Measurements from ENCODE around the gene ZNF469.

Gene ZNF469

DNA sequence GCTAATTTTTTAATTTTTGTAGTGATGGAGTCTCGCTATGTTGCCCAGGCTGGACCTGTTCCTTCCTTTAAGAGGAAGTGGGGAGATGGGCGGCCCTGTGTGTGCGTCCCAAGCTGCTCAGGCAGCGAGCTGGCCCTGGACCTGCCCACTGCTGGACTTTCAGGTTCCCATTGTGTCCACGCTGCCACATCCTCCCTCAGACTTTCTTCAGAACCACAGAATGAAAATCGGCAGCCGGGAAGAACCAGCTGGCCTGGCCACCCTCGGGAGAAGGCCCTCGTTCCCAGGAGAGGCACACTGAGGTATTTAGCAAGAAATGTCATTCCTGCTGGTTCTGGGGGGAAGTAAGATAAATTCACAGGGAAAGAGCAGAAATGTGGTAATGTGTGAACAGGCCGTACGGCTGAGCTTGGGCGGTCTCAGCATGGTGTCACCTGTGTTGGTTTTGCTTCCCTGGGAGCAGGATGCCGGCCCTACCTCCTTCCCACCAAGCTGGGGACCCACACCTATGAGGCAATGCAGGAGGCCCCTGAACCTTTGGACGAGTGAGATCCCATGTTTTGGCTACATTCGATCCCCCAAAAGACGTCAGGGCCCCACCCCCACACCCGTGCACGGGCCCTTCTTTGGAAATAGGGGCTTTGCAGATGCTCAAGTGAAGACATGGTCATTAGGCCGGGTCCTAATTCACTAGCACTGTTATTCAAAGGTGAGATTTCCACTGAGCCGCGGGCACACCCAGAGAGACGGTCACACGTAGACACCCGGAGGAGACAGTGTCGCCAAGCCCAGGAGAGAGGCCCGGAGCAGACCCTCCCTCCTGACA, 35.9 kb upstream of the ZNF469 start:
- POLR2A ChIA-PET = no interaction called here
- H3K4me3 ChIP-seq (ENCODE audit: low read depth, low read length) = no peak overlapping the region
- DNase-seq (ENCODE audit: low read depth, low spot score) = no peak
- TF ChIP-seq, protein P1, sequence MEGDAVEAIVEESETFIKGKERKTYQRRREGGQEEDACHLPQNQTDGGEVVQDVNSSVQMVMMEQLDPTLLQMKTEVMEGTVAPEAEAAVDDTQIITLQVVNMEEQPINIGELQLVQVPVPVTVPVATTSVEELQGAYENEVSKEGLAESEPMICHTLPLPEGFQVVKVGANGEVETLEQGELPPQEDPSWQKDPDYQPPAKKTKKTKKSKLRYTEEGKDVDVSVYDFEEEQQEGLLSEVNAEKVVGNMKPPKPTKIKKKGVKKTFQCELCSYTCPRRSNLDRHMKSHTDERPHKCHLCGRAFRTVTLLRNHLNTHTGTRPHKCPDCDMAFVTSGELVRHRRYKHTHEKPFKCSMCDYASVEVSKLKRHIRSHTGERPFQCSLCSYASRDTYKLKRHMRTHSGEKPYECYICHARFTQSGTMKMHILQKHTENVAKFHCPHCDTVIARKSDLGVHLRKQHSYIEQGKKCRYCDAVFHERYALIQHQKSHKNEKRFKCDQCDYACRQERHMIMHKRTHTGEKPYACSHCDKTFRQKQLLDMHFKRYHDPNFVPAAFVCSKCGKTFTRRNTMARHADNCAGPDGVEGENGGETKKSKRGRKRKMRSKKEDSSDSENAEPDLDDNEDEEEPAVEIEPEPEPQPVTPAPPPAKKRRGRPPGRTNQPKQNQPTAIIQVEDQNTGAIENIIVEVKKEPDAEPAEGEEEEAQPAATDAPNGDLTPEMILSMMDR (IDR thresholded peaks at IDR 0.05; ENCODE audit: insufficient read depth, low read length, missing control alignments) = no peak
- CTCF ChIA-PET = no interaction called here

DNA sequence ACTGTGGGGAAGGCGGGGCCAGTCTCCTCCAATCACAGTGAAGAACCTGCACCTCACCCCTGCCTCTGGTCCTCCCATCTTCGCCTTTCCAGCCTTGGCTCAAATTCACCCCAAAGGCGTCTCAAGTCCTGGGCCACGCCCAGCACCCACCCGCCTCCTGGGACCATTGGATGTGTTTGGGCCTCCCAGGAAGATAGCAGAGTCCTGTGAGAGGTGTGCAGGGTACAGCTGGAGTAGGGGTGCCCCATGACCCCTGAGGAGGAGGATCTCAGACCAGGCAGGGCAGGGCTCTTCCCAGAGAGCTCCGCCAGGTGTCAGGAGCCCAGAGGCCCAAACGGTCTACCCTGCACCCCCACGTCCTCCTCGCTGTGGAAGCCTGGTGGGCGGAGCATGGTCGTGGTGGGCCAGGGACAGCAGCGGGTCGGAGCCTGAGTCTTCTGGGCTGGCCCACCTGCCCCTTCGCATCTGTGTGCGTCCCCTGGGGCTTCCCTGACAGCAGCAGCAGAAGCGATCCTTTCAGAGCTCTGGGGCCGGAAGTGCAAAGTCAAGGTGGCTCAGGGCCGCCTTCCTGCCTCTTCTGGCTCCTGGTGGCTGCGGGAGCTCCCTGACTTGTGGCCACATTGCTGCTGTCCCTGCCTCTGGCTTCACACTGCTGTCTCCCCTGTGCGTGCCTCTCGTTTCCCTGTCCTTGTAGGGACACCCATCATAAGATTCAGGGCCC, 34.9 kb upstream of the ZNF469 start:
- ChIA-PET CTCF (no interaction called here), POLR2A (no interaction called here)
- TF ChIP-seq, protein P1 (IDR thresholded peaks at IDR 0.05; ENCODE audit: insufficient read depth, low read length, missing control alignments) = no peak
- no peak overlapping the region for H3K4me3 ChIP-seq (ENCODE audit: low read depth, low read length)
- DNase-seq (ENCODE audit: low read depth, low spot score) = no peak

DNA sequence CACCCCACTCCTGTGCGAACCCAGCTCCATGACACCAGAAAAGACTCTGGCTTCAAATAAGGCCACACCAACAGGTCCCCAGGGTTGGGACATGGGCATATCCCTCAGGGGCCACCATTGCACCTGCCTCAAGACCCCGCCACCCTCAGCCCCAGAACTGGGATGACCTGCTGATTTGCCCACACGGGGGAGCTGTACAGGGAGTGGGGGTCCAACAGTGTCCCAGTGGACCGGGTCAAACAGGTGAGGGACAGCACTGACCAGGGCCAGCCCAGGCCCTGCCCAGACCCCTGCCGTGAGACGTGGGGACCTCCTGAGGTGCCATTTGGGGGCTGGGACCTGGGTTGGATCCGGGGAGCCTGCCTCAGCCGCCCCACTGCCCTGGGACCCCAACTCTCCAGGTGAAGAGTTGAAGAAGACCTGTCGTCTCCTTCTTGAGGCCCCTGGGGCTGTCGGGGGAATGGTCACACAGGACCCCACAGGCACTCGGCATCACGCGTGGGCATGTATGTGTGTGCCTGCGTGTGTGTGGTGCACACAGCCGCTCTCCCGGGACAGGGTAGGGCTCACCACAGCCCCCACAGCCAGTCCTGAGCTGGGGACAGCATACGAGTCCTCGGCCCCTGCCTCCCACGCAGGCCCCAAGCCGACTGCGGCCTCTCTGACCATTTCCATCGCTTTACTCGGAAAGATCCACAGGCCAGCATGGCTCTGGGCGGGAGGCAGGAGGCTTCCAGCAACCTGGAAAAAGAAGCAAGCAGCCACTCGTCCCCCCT, 34.2 kb upstream of the ZNF469 start:
- no peak overlapping the region for H3K4me3 ChIP-seq (ENCODE audit: low read depth, low read length)
- DNase-seq (ENCODE audit: low read depth, low spot score) = no peak
- TF ChIP-seq, protein P1 (IDR thresholded peaks at IDR 0.05; ENCODE audit: insufficient read depth, low read length, missing control alignments) = no peak
- POLR2A ChIA-PET = no interaction called here
- CTCF ChIA-PET = no interaction called here

DNA sequence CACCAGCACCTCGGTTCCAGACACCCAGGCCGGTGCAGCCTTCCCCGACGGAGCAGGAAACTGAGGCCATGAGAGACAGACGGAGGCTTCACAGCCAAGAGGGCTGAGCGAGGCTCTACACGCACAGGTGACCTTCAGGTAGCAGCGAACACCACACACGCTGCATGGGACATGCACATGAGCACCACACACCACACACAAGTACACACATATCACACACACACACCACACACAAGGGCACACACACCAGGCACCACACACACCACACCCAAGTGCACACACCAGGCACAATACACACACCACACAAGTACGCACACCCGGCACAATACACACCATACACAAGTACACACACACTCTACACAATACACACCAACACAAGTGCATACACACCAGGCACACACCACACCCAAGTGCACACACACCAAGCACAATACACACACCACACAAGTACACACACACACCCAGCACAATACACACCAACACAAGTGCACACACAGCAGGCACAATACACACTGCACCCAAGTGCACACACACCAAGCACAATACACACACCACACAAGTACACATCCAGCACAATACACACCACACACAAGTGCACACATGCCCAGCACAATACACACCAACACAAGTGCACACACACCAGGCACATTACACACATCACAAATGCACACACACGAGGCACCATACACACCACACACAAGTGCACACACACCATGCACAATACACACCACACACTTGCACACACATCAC, 33.4 kb upstream of the ZNF469 start:
- DNase-seq (ENCODE audit: low read depth, low spot score) = no peak
- CTCF ChIA-PET = no interaction called here
- TF ChIP-seq, protein P1 (IDR thresholded peaks at IDR 0.05; ENCODE audit: insufficient read depth, low read length, missing control alignments) = no peak
- POLR2A ChIA-PET = no interaction called here
- no peak overlapping the region for H3K4me3 ChIP-seq (ENCODE audit: low read depth, low read length)

DNA sequence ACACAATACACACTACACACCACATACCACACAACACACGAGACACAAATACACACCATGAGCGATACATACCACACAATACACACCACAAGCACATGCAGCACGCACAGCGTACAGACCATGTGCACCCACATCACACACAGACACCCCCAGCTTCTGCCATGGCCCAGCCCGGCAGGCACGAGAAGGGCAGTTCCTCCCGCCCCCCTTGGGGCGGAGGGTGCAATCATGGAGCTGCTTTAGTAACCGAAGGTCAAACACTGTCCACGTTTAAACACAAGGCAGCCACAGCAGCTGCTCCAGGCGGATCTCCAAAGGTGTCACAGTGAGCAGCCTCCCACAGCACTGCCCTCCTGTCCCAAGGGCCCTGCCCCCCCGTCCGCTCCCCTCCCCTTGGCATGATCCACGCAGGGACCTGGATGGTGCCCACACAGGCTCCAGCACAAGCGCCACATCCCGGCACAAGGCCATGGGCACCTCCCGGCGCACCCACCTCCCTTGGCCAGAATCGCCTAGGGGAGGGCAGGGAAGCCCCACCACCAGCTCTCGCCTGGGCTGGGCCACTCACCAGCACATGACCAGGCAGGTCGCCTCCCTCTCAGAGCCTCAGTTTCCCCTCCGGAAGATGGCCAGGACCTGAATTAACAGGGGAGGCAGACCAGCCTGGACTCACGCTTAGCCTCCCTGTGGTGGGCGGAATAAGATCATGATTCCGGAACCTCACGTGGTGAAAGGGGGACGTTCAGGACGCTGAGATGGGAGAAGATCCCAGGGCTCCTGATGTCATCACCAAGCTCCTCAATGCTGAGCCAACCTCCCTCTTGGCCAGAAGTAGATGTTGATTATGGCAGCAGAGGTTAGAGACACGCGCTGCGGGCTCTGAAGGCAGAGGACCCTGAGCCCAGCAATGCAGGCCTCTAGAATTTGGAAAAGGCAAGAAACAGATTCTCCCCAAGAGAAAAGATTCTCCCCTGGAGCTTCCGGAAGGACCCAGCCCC, 32.6 kb upstream of the ZNF469 start:
- TF ChIP-seq, protein P1 (IDR thresholded peaks at IDR 0.05; ENCODE audit: insufficient read depth, low read length, missing control alignments) = no peak
- ChIA-PET POLR2A (no interaction called here), CTCF (no interaction called here)
- DNase-seq (ENCODE audit: low read depth, low spot score) = no peak
- H3K4me3 ChIP-seq (ENCODE audit: low read depth, low read length) = no peak overlapping the region
